HepG2 (cell line): ENCODE results near the gene HINT2. TPM values are rescaled to one million over a fixed set of nuclear protein-coding genes. Genes with fewer than 3 reads are reported as not detected.

Source experiments
- AGO2 ChIP-seq: fragments of 200-400 bp; formaldehyde crosslinking; optimal IDR thresholded peaks from 2 replicates; pipeline ENCODE3; 2017; ENCODE audit warnings: mild to moderate bottlenecking, low read depth, low read length, moderate library complexity
- CBX5 ChIP-seq: sonication (generic); formaldehyde crosslinking; IDR thresholded peaks from 2 replicates; pipeline ENCODE4 v1.4.0; 2020; ENCODE audit warnings: missing genetic modification reagents, borderline replicate concordance
- HNRNPUL1 ChIP-seq: fragments of 200-400 bp; formaldehyde crosslinking; IDR thresholded peaks from 2 replicates; pipeline ENCODE4 v1.6.1; 2017; ENCODE audit warnings: low read depth, mild to moderate bottlenecking, low read length, moderate library complexity
- KAT2B ChIP-seq: fragments of 150-350 bp; IDR thresholded peaks from 2 replicates; pipeline ENCODE4 v1.6.1; 2014; ENCODE audit warnings: low read depth, low read length, borderline replicate concordance
- RARG ChIP-seq: sonication (generic); formaldehyde crosslinking; IDR thresholded peaks from 2 replicates; pipeline ENCODE4 v1.4.0; 2020; ENCODE audit warnings: low read depth, mild to moderate bottlenecking, missing genetic modification reagents
- ZKSCAN5 ChIP-seq: sonication (generic); formaldehyde crosslinking; IDR thresholded peaks from 2 replicates; pipeline ENCODE4 v1.5.1; 2020; ENCODE audit warnings: mild to moderate bottlenecking, missing genetic modification reagents
- ZNF207 ChIP-seq: fragments of 450-650 bp; IDR thresholded peaks from 2 replicates; pipeline ENCODE4 v1.6.1; 2016; ENCODE audit warnings: antibody characterized with exemption, borderline replicate concordance
- ZNF737 ChIP-seq: sonication (generic); formaldehyde crosslinking; IDR thresholded peaks from 2 replicates; pipeline ENCODE4 v1.5.0; 2020; ENCODE audit warnings: missing genetic modification reagents, mild to moderate bottlenecking, borderline replicate concordance
- ZNF776 ChIP-seq: sonication (generic); formaldehyde crosslinking; IDR thresholded peaks from 2 replicates; pipeline ENCODE4 v1.4.0; 2020; ENCODE audit warnings: mild to moderate bottlenecking, missing genetic modification reagents
- polyA plus RNA-seq, 8 experiments: library from polyadenylated mRNA; depleted of rRNA in 3 of 8; stranded (reverse) in 7 of 8; unstranded in 1 of 8; fragments of >200 nt; fragmentation: Illumina TruSeq in 4 of 8; extraction: Trizol in 4 of 8; gene quantifications; 2 replicates each; pipeline versions ENCODE4 v1.2.1 to v1.2.3, GENCODE V29; 2011 to 2016; ENCODE audit warnings: low read depth in 4 of 8, missing spikeins in 1 of 8, mixed read lengths in 1 of 8; ENCODE audit not compliant: insufficient read depth in 1 of 8
- total RNA-seq, 5 experiments: library from RNA; depleted of rRNA; stranded (reverse); fragments of >200 nt; fragmentation: Illumina TruSeq; extraction: Trizol; gene quantifications; 2 replicates each; pipeline ENCODE4 v1.2.3, GENCODE V29; 2016; ENCODE audit warnings: low read depth in 1 of 5
- TF ChIP-seq, protein P1 (sequence below), 2 experiments: sonication (generic) in 1 of 2; formaldehyde crosslinking in 1 of 2; IDR thresholded peaks; 2 replicates each; pipeline versions ENCODE4 v1.4.0 to v1.6.1; 2016 to 2020; ENCODE audit warnings: borderline replicate concordance in 1 of 2, low read depth in 1 of 2, mild to moderate bottlenecking in 1 of 2, missing genetic modification reagents in 1 of 2
- TF ChIP-seq, protein P2 (sequence below), 2 experiments: sonication (generic) in 1 of 2; formaldehyde crosslinking in 1 of 2; IDR thresholded peaks; 2 replicates each; pipeline versions ENCODE4 v1.6.1 to v1.9.0; 2014 to 2022; ENCODE audit warnings: antibody characterized with exemption in 1 of 2, borderline replicate concordance in 1 of 2, inconsistent platforms in 1 of 2, low read depth in 1 of 2, missing genetic modification reagents in 1 of 2
- TF ChIP-seq, protein P3 (sequence below): sonication (generic); formaldehyde crosslinking; IDR thresholded peaks from 2 replicates; pipeline ENCODE4 v1.4.0; 2020; ENCODE audit warnings: mild to moderate bottlenecking, missing genetic modification reagents
- TF ChIP-seq, protein P4 (sequence below): sonication (generic); formaldehyde crosslinking; IDR thresholded peaks from 2 replicates; pipeline ENCODE4 v1.4.0; 2020; ENCODE audit warnings: low read depth, mild to moderate bottlenecking, missing genetic modification reagents

Gene HINT2
- total and polyA plus RNA-seq, 2 of the 13 experiments (the other 11 are each of a cell fraction or from before 2014, with no cell fraction given): 37.9 to 56.2 TPM

DNA sequence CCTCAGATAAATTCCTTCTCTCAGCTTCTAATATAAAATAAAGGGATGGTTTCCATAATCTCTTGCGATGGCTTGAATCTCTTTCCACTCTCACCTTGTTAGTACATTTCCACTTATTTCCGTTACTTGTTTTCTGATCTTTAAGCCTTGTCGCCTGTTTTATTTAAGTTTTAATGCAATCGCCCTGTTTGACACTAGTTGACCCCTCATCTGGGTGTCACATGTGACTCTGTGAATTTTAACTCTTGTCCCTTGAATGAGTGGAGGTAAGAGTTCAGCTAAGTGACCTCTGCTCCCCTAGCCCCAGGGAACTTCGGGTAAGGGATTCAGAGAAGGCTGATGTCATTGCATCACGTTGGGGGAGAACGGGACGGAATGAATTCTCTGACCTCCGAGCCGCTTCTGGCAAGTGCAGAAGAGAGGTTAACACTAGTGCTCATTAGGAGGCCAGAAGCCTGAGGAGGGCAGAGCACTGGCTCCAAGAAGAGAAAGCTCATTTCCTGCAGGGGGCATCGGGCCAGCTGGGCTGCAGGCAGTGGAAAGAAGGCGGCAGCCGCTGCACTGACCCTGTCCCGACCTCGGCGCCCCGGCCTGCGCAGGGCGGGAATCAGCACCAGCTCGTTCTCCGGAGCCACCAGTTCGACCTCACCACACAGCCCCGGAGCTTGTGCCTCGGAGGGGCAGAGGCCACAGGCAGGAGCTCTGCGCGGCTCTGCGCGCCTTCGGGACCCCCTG lies 569 bp downstream of the HINT2 start (continued):
- TF ChIP-seq, protein P1, sequence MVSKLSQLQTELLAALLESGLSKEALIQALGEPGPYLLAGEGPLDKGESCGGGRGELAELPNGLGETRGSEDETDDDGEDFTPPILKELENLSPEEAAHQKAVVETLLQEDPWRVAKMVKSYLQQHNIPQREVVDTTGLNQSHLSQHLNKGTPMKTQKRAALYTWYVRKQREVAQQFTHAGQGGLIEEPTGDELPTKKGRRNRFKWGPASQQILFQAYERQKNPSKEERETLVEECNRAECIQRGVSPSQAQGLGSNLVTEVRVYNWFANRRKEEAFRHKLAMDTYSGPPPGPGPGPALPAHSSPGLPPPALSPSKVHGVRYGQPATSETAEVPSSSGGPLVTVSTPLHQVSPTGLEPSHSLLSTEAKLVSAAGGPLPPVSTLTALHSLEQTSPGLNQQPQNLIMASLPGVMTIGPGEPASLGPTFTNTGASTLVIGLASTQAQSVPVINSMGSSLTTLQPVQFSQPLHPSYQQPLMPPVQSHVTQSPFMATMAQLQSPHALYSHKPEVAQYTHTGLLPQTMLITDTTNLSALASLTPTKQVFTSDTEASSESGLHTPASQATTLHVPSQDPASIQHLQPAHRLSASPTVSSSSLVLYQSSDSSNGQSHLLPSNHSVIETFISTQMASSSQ (IDR thresholded peaks at IDR 0.05; ENCODE audit: low read depth): peak; percentile 47; the same call in 1 of the 2 replicates
- TF ChIP-seq, protein P1 (CRISPR knock-in tag; IDR thresholded peaks at IDR 0.05; ENCODE audit: borderline replicate concordance): no peak
- TF ChIP-seq ZNF207 (no peak), ZNF776 (no peak), KAT2B (no peak), AGO2 (peak; percentile 97), CBX5 (no peak; the same call in 1 of the 2 replicates), ZNF737 (CRISPR knock-in tag) (no peak), HNRNPUL1 (no peak), RARG (CRISPR knock-in tag) (no peak), ZKSCAN5 (peak; percentile 5; the same call in 1 of the 2 replicates)
- TF ChIP-seq, protein P2, sequence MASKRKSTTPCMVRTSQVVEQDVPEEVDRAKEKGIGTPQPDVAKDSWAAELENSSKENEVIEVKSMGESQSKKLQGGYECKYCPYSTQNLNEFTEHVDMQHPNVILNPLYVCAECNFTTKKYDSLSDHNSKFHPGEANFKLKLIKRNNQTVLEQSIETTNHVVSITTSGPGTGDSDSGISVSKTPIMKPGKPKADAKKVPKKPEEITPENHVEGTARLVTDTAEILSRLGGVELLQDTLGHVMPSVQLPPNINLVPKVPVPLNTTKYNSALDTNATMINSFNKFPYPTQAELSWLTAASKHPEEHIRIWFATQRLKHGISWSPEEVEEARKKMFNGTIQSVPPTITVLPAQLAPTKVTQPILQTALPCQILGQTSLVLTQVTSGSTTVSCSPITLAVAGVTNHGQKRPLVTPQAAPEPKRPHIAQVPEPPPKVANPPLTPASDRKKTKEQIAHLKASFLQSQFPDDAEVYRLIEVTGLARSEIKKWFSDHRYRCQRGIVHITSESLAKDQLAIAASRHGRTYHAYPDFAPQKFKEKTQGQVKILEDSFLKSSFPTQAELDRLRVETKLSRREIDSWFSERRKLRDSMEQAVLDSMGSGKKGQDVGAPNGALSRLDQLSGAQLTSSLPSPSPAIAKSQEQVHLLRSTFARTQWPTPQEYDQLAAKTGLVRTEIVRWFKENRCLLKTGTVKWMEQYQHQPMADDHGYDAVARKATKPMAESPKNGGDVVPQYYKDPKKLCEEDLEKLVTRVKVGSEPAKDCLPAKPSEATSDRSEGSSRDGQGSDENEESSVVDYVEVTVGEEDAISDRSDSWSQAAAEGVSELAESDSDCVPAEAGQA (IDR thresholded peaks at IDR 0.05; ENCODE audit: low read depth): no peak
- TF ChIP-seq, protein P2 (CRISPR knock-in tag; IDR thresholded peaks at IDR 0.05; ENCODE audit: borderline replicate concordance): 0 out of 2 replicates have a peak, but pooled peaks have one; percentile 86
- TF ChIP-seq, protein P3, sequence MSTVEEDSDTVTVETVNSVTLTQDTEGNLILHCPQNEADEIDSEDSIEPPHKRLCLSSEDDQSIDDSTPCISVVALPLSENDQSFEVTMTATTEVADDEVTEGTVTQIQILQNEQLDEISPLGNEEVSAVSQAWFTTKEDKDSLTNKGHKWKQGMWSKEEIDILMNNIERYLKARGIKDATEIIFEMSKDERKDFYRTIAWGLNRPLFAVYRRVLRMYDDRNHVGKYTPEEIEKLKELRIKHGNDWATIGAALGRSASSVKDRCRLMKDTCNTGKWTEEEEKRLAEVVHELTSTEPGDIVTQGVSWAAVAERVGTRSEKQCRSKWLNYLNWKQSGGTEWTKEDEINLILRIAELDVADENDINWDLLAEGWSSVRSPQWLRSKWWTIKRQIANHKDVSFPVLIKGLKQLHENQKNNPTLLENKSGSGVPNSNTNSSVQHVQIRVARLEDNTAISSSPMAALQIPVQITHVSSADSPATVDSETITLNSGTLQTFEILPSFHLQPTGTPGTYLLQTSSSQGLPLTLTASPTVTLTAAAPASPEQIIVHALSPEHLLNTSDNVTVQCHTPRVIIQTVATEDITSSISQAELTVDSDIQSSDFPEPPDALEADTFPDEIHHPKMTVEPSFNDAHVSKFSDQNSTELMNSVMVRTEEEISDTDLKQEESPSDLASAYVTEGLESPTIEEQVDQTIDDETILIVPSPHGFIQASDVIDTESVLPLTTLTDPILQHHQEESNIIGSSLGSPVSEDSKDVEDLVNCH (CRISPR knock-in tag): no peak
- TF ChIP-seq, protein P4, sequence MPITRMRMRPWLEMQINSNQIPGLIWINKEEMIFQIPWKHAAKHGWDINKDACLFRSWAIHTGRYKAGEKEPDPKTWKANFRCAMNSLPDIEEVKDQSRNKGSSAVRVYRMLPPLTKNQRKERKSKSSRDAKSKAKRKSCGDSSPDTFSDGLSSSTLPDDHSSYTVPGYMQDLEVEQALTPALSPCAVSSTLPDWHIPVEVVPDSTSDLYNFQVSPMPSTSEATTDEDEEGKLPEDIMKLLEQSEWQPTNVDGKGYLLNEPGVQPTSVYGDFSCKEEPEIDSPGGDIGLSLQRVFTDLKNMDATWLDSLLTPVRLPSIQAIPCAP (CRISPR knock-in tag): peak; percentile 59; the same call in 1 of the 2 replicates
